ENCODE measurements around the gene NEK1.

NEK1 gene

DNA sequence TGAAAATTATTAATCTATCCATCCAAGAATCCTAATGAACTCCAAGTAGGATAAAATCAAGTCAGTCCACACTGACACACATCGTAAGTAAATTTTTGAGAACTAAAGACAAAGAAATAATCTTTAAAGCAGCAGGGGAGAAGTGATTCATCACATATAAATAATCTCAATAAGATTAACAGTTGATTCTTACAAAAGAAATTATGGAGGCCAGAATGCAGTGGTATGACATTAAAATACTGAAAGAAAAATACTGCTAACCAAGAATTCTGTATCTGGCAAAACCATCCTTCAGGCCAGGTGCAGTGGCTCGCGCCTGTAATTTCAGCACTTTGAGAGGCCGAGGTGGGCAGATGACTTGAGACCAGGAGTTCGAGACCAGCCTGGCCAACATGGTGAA is 245.6 kb downstream of the NEK1 start:
- no peak for DNase-seq (ENCODE audit: low read depth)

DNA sequence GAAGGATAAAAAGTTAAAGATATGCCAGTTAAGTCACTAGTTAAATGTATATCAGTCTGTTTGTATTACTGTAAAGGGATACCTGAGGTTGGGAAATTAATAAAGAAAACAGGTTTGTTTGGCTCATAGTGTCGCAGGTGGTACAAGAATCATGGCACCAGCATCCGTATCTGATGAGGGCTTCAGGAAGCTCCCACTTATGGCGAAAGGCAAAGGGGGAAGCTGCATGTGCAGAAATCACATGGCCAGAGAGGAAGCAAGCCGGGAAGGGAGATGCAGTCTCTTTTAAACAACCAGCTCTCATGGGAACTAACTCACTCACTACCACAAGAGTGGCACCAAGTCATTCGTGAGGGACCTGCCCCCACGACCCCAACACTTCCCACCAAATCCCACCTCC is 249.8 kb downstream of the NEK1 start:
- no peak for DNase-seq (ENCODE audit: low read depth)

DNA sequence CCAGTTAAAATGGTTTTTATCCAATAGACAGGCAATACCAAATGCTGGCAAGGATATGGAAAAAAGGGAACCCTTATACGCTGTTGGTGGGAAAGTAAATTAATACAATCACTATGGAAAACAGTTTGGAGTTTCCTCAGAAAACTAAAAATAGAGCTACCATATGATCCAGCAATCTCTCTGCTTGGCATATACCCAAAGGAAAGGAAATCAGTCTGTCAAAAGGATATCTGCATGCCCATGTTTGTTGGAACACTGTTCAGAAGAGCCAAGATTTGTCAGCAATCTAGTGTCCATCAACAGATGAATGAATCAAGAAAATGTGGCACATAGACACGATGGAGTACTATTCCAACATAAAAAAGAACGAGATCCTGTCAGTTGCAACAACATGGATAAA is 250.6 kb downstream of the NEK1 start:
- DNase-seq (ENCODE audit: low read depth) = no peak

DNA sequence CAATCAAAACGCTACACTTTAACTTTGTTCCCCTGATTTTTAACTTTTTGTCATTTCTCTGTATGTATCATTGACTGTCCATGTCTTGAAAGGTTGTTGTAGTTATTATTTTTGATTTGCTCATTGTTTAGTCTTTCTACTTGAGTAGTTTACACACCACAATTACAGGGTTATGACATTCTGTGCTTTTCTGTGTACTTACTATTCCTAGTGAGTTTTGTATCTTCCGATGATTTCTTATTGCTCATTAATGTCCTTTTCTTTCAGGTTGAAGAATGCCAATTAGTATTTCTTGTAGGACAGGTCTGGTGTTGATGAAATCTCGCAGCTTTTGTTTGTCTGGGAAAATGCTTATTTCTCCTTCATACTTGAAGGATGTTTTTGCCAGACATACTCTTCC is 252.4 kb downstream of the NEK1 start:
- DNase-seq (ENCODE audit: low read depth) = no peak

DNA sequence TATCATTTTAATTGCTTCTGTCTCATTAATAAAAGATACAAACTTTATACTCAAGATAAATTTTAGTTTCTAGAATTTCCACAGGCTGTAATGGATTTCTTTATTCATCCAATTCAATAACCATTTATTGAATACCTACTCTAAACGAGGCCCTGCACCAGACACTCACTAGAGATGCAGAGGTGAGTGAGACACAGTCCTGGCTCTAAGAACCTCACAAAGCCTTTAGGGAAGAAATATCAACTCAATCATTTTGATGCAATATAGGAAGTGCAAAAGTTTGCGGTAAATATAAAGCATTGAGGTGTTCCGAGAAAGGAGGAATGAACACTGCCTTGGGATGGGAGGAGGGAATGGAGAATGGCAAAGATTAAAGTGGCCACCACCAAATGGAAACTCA is 260.0 kb downstream of the NEK1 start:
- no peak for DNase-seq (ENCODE audit: low read depth)

DNA sequence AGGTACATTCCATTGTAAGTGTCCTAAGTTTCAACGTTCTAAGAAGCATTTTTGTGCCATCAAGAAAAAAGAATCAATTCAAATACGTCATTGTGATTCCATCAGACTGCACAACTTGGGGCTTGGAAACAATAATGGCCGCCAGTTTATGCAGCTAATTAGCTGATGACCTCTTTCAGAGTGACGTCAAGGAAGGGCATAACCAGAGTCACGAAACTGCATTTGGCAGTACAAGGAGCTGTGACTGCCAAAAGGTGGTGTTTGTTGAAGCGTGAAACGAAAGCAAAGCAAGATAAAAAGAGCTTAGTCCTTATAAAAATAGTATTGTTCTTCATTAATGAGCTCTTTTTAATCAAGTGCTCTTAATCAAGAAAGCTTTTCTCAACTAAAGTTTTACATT is 260.5 kb downstream of the NEK1 start:
- no peak for DNase-seq (ENCODE audit: low read depth)

DNA sequence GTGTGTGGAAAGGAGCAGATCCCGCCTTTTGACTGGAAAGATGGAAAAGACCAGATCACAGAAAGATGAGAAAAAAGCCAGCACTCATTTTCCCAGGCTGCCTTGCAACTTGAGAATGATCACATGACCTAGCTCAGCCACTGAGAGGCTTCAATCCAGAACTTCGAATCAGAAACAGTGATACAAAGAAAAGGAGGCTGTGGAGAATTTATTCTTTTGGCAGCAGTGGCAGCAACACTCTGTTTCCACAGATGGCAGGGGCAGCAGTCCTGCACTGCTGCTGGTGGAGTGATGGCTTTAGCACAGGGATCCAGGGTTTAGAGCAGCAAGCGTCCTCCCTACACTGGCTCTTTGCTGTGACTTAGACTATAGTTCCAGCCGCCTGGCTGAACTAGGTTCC is 263.8 kb downstream of the NEK1 start:
- DNase-seq (ENCODE audit: low read depth) = no peak

DNA sequence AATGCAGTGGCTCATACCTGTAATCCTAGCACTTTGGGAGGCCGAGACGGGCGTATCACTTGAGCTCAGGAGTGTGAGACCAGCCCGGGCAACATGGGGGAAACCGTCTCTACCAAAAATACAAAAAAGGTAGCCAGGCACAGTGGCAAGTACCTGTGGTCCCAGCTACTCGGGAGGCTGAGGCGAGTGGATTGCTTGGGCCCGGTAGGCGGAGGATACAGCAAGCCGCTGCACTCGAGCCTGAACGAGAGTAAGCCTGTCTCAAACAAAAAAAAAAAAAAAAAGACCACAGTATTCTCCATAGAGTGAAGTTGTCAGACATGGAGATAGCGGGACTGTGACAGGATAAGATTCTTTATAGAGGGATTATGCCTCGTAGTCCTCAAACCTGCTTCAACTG is 265.5 kb downstream of the NEK1 start:
- no peak for DNase-seq (ENCODE audit: low read depth)

DNA sequence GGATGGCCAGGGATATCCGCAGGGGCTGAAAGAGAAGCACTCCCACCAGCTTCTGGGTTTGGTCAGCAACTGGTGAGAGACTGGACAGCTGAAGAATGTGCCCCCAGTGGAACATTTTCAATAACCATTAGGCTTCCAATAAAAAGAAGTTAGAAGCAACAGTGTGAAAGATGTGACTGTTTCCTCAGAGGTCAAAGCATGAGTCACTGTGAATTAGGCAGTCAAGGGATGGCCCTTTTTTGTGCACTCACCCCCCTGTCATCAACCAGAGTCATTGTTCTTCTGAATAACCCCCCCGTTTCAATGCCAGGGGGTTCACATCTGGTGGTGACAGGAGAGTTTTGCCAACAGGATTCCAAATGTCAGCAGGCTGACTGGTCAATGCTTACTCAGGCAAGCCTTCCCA is 267.1 kb downstream of the NEK1 start:
- DNase-seq (ENCODE audit: low read depth) = no peak

Data from activated T-cell treated with anti-CD3 and anti-CD28 coated beads for 48 hours (primary cell).